Upper lobe of left lung (tissue), 6 donors: Measurements from ENCODE around the gene DPH2. TPM values are rescaled to one million over a fixed set of nuclear protein-coding genes. Genes with fewer than 3 reads are reported as not detected.

Source experiments
- ATAC-seq, 2 donors: fragments of 200-7000 bp; cut with Tn5 transposase; one replicate each; pipeline ENCODE4 v1.9.1; 2022; ENCODE audit warnings: mild to moderate bottlenecking in 2 of 2, moderate library complexity in 2 of 2; ENCODE audit not compliant: low FRiP score in 2 of 2
- DNase-seq, 2 donors: peaks; one replicate each; pipeline ENCODE4 v3.0.0-alpha.2; 2019 to 2020
- H3K27ac ChIP-seq, 4 donors: fragments of 200-600 bp; sonication (generic); one replicate each; pipeline ENCODE4 v1.5.1; 2016 to 2019
- H3K27me3 ChIP-seq, 4 donors: fragments of 200-600 bp; sonication (generic); one replicate each; pipeline ENCODE4 v1.5.1; 2017 to 2019
- H3K36me3 ChIP-seq, 4 donors: fragments of 200-600 bp; sonication (generic); one replicate each; pipeline ENCODE4 v1.5.1; 2016 to 2019
- H3K4me1 ChIP-seq, 4 donors: fragments of 200-600 bp; sonication (generic); one replicate each; pipeline ENCODE4 v1.5.1; 2018 to 2019
- H3K4me3 ChIP-seq, 4 donors: fragments of 200-600 bp; sonication (generic); one replicate each; pipeline ENCODE4 v1.5.1; 2017 to 2019; ENCODE audit warnings: mild to moderate bottlenecking in 2 of 4, moderate library complexity in 1 of 4
- H3K9me3 ChIP-seq, 4 donors: fragments of 200-600 bp; sonication (generic); one replicate each; pipeline ENCODE4 v1.5.1; 2018 to 2019
- CTCF ChIP-seq, 6 experiments: fragments of 450-650 bp in 4 of 6; fragments of 200-600 bp in 2 of 6; sonication (generic) in 2 of 6; IDR thresholded peaks; one replicate each; pipeline ENCODE4 v1.5.1; 2016 to 2019; ENCODE audit warnings: antibody characterized with exemption in 6 of 6
- EP300 ChIP-seq, 4 donors: sonication (generic); formaldehyde crosslinking; IDR thresholded peaks; one replicate each; pipeline ENCODE4 v1.5.1; 2017; ENCODE audit warnings: antibody characterized with exemption in 4 of 4, control low read depth in 2 of 4
- POLR2A ChIP-seq, 4 donors: fragments of 450-650 bp; IDR thresholded peaks; one replicate each; pipeline ENCODE4 v1.5.1; 2016 to 2017; ENCODE audit warnings: antibody characterized with exemption in 4 of 4, mild to moderate bottlenecking in 2 of 4
- POLR2AphosphoS5 ChIP-seq, 2 donors: sonication (generic); formaldehyde crosslinking; IDR thresholded peaks; one replicate each; pipeline ENCODE4 v1.5.1; 2017; ENCODE audit warnings: antibody characterized with exemption in 2 of 2
- WGBS, 2 donors: methylation state at CpG; one replicate each; pipeline ENCODE4 v1.1.5; 2017 to 2018; 5-methylcytosine and 5-hydroxymethylcytosine counted together
- total RNA-seq, 6 donors: library from RNA; depleted of rRNA in 4 of 6; stranded (reverse); fragments of >200 nt in 4 of 6; gene quantifications; one replicate each; pipeline versions ENCODE4 v1.1.0 to v1.2.1, GENCODE V29; 2016 to 2021
- donor health status: DM: no; HTN: no; CAD: no; lungs with moderate emphysema.
- donor health status: DM: no; HTN: yes; CAD: no; lungs with severe emphysema.

Gene DPH2
- total RNA-seq, 6 donors from 2014 or later: 12.9 to 30.4 (median 16.6) TPM

DNA sequence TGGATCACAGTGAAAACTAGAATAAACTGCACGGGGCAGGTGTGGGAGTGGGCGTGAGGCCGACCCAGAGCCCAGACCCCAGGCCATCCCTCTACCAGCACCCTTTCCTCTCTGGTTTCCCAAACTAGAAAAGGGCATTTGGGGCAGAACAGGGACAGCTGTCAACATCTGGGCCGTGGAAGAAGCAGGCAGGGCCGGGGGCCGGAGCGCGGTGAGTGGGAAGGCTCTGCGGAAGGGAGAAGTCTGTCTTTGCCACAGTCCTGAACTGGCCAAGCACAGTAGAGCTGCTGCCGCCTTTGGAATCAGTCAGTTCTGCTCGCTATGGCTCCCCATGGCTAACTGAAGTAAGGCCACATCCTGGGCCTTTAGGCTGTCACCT lies 28.2 kb downstream of the DPH2 start:
- 76 to 86% methylated on average over 9 to 11 of the region's 11 CpGs for WGBS, 2 donors

GRCh38 chr1:43999455-43999854 lies 29.6 kb downstream of the DPH2 start:
- H3K36me3 ChIP-seq: peaks cover 0 to 30% (median 14%) of the 10 kb centered on the region in 4 donors
- no peak for ATAC-seq
- DNase-seq: no peak
- WGBS, 2 donors: 81 to 100% methylated on average over 1 to 7 of the region's 8 CpGs
- no peaks in the 10 kb centered on the region for H3K27me3 ChIP-seq
- H3K4me3 ChIP-seq: no peak overlapping the region
- H3K27ac ChIP-seq: no peak overlapping the region
- no peaks in the 10 kb centered on the region for H3K9me3 ChIP-seq
- no peak for TF ChIP-seq POLR2AphosphoS5 (IDR thresholded peaks at IDR 0.05)
- no peak for TF ChIP-seq EP300 (IDR thresholded peaks at IDR 0.05)
- no peak for TF ChIP-seq POLR2A (IDR thresholded peaks at IDR 0.05)
- no peak for TF ChIP-seq CTCF (IDR thresholded peaks at IDR 0.05)
- H3K4me1 ChIP-seq: no peaks in the 10 kb centered on the region

More for the DNA sequence above, 28.2 kb downstream of the DPH2 start:
- Histone ChIP-seq H3K4me1 (no peaks in the 10 kb centered on the region), H3K27ac (no peak overlapping the region), H3K27me3 (no peaks in the 10 kb centered on the region), H3K36me3 (peaks cover 0 to 30% (median 14%) of the 10 kb centered on the region in 4 donors), H3K9me3 (no peaks in the 10 kb centered on the region), H3K4me3 (no peak overlapping the region)
- ATAC-seq (no peak), DNase-seq (peak in 1 of 2 donors; percentile 80)
- TF ChIP-seq EP300 (IDR thresholded peaks at IDR 0.05): no peak

DNA sequence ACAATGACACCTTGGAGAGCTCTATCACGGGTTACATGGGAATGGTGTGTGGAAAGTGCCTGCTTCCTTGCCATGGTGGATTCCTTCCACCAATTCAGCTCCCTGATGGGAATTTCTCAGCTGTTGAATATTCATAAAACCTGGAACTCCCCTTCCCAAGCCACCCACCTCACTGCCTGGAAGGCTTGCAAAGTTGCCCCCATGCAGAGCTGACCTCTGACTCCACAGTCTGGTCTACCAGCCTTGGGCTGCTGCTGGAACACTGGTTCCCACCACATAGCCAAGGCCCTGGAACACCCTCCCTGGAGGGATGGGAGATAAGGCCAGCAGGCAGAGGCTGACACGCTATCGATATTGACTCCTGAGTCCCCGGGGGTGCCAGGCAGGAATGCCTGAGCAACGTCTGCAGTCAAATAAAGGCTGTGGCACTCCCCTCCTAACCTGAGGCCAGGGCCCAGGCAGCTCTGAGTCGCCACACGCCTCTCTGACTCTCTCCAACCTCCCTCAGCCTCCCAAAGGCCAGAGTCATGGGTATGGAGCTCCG lies 30.4 kb downstream of the DPH2 start:
- no peaks in the 10 kb centered on the region for H3K27me3 ChIP-seq
- no peak overlapping the region for H3K27ac ChIP-seq
- TF ChIP-seq EP300 (IDR thresholded peaks at IDR 0.05) (no peak), POLR2AphosphoS5 (IDR thresholded peaks at IDR 0.05) (no peak), POLR2A (IDR thresholded peaks at IDR 0.05) (no peak), CTCF (IDR thresholded peaks at IDR 0.05) (no peak)
- H3K4me1 ChIP-seq: no peaks in the 10 kb centered on the region
- ATAC-seq (no peak), DNase-seq (no peak)
- 86 to 88% methylated on average over 6 to 8 of the region's 8 CpGs for WGBS, 2 donors
- no peaks in the 10 kb centered on the region for H3K9me3 ChIP-seq
- H3K36me3 ChIP-seq: peaks cover 0 to 30% (median 14%) of the 10 kb centered on the region in 4 donors
- no peak overlapping the region for H3K4me3 ChIP-seq

- Histone ChIP-seq H3K4me3 (no peak overlapping the region), H3K4me1 (peaks cover 0 to 5% (median 2%) of the 10 kb centered on the region in 4 donors), H3K36me3 (peaks cover 0 to 30% (median 14%) of the 10 kb centered on the region in 4 donors), H3K27me3 (no peaks in the 10 kb centered on the region), H3K27ac (no peak overlapping the region), H3K9me3 (no peaks in the 10 kb centered on the region)
- WGBS, 2 donors: 81 to 86% methylated on average over 6 to 8 of the region's 8 CpGs
- TF ChIP-seq POLR2A (IDR thresholded peaks at IDR 0.05): no peak
- TF ChIP-seq POLR2AphosphoS5 (IDR thresholded peaks at IDR 0.05): no peak
- TF ChIP-seq CTCF (IDR thresholded peaks at IDR 0.05): no peak
- TF ChIP-seq EP300 (IDR thresholded peaks at IDR 0.05): no peak
- no peak for ATAC-seq
- DNase-seq: no peak
Observed at GRCh38 chr1:44002165-44002564, 32.4 kb downstream of the DPH2 start.

DNA sequence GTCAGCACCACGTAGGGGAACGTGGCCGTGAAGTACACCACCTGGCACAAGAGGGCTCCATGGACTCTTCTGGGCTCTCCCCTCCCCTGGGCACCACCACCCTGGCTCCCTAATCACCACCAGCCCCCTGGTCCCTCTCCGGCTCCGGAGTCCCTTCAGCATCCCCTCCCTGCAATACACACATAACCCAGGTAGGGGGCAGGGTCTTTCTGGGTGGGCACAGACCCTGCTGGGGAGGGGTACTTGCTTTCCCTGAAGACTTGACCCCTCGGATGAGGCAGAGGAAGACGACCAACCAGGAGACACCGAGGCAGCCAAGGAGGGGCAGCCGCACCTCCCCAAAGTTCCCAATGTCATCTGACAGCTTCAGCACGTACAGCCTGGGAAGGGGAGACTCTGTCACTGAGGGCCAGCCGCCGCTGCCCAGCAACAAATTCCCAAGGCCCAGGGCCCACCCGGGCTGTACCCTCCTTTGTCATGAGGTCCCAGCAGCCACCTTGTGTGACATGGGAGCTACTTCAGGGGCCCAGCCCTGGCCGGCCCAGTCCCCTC lies 32.9 kb downstream of the DPH2 start:
- Histone ChIP-seq H3K4me1 (peaks cover 0 to 5% (median 2%) of the 10 kb centered on the region in 4 donors), H3K27me3 (no peaks in the 10 kb centered on the region), H3K36me3 (peaks cover 0 to 30% (median 14%) of the 10 kb centered on the region in 4 donors), H3K4me3 (no peak overlapping the region), H3K9me3 (no peaks in the 10 kb centered on the region), H3K27ac (no peak overlapping the region)
- WGBS, 2 donors: 84% methylated on average over 9 to 12 of the region's 14 CpGs
- TF ChIP-seq POLR2AphosphoS5 (IDR thresholded peaks at IDR 0.05): no peak
- TF ChIP-seq POLR2A (IDR thresholded peaks at IDR 0.05): no peak
- no peak for TF ChIP-seq CTCF (IDR thresholded peaks at IDR 0.05)
- TF ChIP-seq EP300 (IDR thresholded peaks at IDR 0.05): no peak
- no peak for ATAC-seq
- no peak for DNase-seq
